Stimulated activated CD8-positive, alpha-beta memory T cell treated with anti-CD3 and anti-CD28 coated beads, Interleukin-7, amount 100 ng/mL, for 4 hours (primary cell): ENCODE measurements around the gene ANLN.
"Not testable (repeated sequence)": the region's sequence is repeated elsewhere in the genome, so short reads cannot be mapped to it uniquely, and the experiment has no call there.

Experiments used
- DNase-seq, 2 donors: peaks; one replicate each; pipeline ENCODE4 v3.0.0-alpha.2; 2020; ENCODE audit warnings: low read depth in 2 of 2

Gene ANLN

DNA sequence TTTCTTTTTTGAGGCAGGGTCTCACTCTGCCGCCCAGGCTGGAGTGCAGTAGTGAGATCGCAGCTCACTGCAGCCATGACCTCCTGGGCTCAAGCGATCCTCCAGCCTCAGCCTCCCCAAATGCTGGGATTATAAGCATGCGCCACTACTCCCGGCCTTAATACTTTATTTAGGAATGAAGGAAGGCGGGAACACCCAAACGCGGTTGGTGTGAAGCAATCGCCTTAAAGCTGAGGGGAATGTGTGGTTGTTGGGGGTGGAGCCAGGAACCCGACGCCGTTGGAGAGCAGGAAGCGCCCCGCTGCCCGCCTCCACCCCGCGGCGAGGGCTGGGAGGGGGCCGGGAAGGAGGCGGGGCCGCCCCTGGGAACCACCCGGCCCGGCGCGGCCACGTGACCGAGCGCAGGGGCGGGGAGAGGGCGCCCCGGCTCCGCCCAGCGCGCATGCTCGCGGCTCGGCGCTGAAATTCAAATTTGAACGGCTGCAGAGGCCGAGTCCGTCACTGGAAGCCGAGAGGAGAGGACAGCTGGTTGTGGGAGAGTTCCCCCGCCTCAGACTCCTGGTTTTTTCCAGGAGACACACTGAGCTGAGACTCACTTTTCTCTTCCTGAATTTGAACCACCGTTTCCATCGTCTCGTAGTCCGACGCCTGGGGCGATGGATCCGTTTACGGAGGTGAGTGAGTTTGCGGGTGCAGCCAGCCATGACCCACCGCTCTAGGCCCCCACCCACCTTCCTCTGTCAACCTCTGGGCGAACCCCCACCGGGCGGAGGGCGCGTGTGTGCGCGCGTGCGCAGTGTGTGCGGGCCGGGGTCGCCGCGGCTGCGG lies at the start of gene ANLN:
Gene ANLN (plus strand): TSS at position 492 of the 828 bp plus-strand sequence. CDS start 165 bp downstream, at position 657.
- DNase-seq: peak; percentile 56 to 79

GRCh38 chr7:36343548-36343947 lies 46.1 kb upstream of the ANLN start:
- DNase-seq: no peak

DNA sequence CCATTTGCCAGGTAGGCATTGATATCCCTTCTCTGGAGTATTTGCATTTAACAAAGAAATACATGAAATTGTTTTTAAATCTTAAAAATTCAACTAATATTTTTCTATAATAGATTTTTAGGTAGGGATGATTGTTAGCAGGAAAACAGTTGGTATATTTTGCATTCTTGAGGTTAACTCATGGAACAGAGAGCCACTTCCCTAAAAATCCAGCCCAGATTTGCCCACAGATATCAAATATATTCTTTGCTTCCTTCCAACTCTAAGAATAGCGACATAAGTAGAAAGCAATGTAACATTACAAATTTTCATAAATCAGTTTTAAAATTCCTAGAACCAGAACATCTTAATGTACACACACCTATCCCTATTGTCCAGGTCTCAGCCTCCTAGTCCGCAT lies 45.0 kb upstream of the ANLN start:
- DNase-seq: no peak

DNA sequence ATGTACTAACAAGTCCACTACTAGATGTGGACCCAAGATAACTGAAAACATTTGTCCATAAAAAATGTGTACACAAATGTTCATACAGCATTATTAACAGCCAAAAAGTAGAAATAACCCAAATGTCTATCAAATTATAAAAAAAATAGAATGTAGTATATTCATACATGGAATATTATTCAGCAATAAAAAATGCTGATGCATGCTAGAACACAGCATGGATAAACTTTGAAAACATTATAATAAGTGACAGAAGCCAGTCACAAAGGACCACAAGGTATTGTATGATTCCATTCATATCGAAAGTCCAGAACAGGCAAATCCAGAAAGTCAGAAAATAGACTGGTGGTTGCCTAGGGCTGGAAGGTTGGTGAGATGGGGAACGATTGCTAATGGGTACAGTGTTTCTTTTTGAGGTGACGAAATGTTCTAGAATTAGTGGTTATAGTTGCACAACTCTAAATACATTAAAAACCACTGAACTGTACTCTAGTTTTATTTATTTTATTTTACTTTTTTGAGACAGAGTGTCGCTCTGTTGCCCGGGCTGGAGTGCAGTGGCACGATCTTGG lies 43.3 kb upstream of the ANLN start:
- no peak for DNase-seq

DNA sequence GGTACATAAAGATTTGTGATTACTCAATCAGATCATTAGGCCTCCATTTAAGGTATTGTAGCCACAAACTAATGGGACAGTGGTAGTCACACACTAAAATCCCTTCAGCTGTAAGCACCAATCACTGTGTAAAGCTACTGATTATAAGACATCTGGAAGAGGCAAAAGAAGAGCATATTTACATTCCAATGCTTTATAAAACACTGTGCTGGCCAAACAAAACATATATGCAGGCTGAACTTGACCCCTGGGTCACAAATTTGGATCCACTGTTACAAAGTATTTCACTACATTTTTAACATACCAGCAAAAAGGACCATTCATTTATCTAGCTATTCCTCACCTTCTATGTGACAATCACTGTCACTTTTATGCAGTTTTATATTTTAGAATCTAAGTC lies 41.4 kb upstream of the ANLN start:
- DNase-seq: no peak

- no peak for DNase-seq
Observed at GRCh38 chr7:36348771-36349170, 40.9 kb upstream of the ANLN start.

- DNase-seq: no peak
Observed at GRCh38 chr7:36349626-36350025, 40.0 kb upstream of the ANLN start.

- no peak for DNase-seq
Observed at GRCh38 chr7:36355490-36355889, 34.2 kb upstream of the ANLN start.

- DNase-seq: no peak
Observed at GRCh38 chr7:36357054-36357453, 32.6 kb upstream of the ANLN start.

GRCh38 chr7:36358589-36358988 lies 31.1 kb upstream of the ANLN start:
- DNase-seq: no peak

- no peak for DNase-seq
Observed at GRCh38 chr7:36360244-36360643, 29.4 kb upstream of the ANLN start.

- no peak for DNase-seq
Observed at GRCh38 chr7:36361227-36361626, 28.4 kb upstream of the ANLN start.

DNA sequence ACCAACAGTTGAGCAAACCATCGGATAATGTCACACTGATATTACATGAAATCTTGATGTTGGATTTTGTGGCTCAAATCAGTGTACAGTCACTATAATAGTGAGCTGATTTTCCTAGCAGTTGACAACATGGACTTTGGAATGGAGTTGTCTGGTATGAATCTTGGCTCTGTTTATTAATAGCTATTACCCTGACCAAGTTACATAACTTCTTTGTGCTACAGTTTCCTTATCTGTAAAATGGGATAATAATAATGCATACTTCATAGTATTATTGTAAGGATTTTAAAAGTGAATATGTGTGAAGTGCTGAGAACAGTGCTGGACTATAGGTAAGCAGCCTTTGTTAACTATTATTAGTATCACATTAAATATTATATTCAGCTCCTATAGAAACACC lies 26.1 kb upstream of the ANLN start:
- DNase-seq: no peak

DNA sequence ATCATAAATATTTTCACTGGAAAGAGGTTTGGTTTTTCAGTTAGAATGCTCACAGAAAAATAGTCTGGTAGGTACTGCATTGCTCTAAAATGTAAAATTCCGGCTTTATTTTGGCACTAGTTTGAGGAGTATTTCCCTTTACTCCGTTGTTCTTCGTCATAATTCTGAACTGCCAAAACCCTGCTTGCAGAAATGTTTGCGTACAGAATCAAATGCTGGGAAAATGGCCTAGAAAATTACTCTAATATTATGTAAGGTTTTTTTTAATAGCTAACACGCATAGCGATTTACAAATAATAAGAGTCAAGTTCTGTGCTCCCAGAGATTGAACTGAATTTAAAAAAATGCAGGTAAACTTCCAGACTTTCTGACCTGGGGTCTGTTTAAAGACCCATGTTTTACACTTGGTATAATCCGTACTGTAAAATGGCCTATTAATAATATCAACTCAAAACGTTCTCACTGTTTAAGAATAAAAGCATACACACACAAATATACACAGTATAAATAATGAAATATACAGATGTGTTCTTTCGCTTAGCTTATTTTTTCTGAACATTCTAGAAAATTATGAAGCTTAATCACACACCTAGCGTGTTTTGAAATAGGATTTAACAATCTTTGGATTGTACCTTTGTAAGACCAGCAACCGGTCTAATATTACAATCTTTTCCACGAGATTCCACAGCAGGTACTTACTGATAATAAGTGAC lies 23.5 kb upstream of the ANLN start:
- DNase-seq: no peak

DNA sequence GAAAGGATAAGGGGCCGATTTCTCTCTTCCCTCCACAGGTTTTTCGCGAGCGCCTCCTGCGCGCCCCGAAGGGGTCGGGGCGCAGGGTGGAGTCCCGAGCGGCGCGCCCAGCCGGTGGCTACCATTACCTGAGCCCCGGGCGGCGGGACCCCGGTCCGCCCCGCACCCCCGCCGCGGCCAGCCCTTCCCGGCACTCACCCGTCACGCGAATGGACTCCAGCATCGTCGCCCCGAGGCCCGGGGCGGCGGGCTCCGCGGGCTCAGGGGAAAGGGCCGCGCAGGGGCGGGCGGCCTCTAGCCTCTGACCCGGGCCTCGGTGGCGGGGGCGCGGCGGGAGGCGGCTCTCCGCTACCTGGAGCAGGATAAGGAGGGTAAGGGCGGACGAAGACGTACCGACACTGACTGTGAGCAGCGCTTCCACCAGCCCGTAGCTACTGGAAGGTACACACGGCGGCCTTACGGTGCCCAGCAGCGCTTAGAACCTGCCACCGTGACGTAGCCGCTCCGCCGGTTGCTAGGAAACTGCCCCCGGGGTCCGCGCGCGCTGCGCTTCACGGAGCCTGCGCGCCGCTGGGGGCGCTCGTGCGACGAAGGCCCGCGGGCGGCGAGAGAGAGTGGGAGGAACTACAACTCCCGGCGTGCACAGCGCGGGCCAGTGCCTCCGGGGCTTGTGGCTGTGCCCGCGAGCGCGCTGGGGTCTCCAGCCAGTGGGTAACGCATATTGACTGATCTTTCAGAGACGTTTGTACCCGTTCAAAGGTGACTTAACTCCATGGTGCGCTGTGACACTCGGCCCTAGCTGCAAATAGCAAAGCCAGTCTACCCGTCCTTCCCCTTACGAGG lies 22.7 kb upstream of the ANLN start:
- DNase-seq: peak; percentile 79 to 89

- no peak for DNase-seq
Observed at GRCh38 chr7:36367561-36368077, 22.0 kb upstream of the ANLN start.

GRCh38 chr7:36368496-36368895 lies 21.2 kb upstream of the ANLN start:
- DNase-seq: no peak

DNA sequence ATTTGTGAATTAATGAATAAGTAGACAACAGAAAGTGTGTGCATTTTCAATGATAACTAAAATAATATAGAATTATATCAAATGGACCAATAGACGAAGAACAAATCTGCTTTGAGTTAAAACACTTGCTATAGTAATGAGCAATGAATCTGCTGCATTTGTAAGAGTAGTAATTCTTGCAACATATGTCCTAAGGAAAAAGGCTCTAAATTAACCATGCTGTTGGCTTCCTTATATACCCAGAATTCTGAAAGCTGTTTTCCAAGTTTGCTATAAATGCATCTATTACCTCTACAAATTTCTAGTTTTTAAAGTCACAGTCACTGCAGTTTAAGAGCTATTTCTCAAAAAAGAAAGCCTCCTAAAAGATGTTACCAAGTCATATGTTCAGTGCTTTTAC lies 20.5 kb upstream of the ANLN start:
- DNase-seq: no peak

GRCh38 chr7:36370046-36370445 lies 19.6 kb upstream of the ANLN start:
- no peak for DNase-seq

GRCh38 chr7:36372156-36372555 lies 17.5 kb upstream of the ANLN start:
- no peak for DNase-seq

DNA sequence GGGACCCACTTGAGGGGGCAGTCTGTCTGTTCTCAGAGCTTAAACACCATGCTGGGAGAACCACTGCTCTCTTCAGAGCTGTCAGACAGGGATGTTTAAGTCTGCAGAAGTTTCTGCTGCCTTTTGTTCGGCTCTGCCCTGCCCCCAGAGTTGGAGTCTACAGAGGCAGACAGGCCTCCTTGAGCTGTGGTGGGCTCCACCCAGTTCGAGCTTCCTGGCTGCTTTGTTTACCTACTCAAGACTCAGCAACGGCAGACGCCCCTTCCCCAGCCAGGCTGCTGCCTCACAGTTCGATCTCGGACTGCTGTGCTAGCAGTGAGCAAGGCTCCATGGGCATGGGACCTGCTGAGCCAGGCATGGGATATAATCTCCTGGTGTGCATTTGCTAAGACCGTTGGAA lies 11.1 kb upstream of the ANLN start:
- not testable (repeated sequence) for DNase-seq
